Left kidney (tissue), 2 donors: ENCODE measurements around the gene ATOX1. TPM values are rescaled to one million over a fixed set of nuclear protein-coding genes. Genes with fewer than 3 reads are reported as not detected.
"Not testable (repeated sequence)": the region's sequence is repeated elsewhere in the genome, so short reads cannot be mapped to it uniquely, and the experiment has no call there.

Experiments used
- DNase-seq: peaks from one replicate; pipeline ENCODE4 v3.0.0-alpha.2; 2013
- polyA plus RNA-seq: library from polyadenylated mRNA; unstranded; fragments of 120-200 nt; gene quantifications from one replicate; pipeline ENCODE4 v1.2.1, GENCODE V29; 2013; ENCODE audit not compliant: insufficient read length

Gene ATOX1
- polyA plus RNA-seq, 1 donor: 88.4 TPM

DNA sequence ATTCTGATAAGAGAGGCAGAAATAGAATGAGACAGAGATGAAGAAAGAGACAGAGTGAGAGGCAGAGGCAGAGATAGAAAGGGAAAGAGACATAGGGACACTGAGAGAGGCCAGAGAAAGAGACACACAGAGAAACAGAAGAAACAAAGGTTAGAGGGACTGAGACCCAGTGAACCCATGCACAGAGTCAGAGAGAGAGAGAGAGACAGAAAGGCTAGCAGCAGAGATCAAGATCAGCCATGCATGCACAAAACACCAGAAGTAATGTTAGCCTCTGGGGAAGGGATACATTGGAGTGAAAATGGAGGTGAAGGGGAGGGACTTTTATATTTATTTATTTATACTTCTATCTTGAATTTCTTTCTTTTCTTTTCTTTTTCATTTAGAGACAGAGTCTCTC is 57.6 kb downstream of the ATOX1 start:
- DNase-seq: no peak

DNA sequence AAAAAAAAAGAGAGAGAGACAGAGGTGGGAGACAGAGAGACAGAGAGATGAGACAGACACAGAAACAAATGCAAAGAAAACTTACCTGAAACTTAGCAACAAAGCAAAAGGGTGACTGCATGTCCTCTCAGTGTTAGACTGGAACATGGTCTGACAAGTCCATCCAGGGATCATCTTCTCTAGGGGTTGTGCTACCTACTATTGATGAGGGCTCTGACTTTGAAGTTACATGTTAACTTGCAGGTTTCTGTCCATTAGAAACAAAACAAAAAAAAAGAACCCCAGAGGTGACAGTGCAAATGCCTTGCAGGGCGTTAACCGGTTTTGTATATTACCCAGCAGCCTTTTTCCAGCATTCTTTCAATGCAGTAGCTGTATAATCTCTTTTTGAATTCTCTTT is 58.1 kb downstream of the ATOX1 start:
- no peak for DNase-seq

DNA sequence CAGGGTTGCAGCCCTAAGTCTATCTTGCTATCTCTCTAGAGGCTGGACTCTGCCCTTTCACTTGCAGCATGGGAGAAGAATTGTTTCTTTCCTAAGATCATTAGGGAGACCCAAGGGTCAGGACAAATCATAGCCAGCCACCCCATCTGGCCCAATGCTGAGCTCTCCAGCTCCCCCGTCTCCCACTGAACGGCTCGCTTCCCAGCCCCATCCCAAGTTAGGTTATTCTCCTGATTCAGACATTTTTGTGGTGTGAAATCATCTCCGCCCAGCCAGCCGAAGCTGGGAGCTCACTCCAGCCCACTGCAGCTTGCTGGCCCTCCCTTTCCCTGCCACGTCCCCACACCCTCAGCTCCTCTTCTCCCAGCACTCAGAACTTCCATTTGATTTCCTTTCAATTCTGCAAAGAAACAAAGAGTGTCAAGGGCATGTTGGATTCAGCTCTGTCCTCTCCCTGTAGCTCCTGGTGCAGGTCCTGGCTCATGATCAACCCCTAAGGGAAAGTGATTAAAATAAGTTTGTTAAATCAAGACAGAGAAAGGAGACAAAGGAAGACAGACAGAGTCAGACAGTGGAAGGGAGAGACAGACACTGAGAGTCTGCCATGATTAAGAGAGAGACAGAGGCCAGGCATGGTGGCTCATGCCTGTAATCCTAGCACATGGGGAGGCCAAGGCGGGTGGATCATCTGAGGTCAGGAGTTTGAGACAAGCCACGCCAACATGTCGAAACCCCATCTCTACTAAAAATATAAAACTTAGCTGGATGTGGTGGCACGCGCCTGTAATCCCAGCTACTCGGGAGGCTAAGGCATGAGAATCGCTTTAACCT is 59.1 kb downstream of the ATOX1 start:
- DNase-seq: peak; percentile 79

DNA sequence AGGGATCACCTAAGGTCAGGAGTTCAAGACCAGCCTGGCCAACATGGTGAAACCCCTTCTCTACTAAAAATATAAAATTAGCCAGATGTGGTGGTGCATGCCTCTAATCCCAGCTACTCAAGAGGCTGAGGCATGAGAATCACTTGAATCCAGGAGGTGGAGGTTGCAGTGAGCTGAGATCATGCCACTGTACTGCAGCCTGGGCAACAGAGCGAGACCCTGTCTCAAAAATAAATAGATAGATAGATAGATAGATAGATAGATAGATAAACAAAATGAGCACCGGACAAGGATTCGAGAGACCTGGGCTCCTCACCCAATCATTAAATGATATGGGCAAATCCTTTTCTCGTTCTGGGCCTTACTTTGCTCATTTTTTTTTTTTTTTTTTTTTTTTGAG is 60.4 kb downstream of the ATOX1 start:
- DNase-seq: not testable (repeated sequence)

DNA sequence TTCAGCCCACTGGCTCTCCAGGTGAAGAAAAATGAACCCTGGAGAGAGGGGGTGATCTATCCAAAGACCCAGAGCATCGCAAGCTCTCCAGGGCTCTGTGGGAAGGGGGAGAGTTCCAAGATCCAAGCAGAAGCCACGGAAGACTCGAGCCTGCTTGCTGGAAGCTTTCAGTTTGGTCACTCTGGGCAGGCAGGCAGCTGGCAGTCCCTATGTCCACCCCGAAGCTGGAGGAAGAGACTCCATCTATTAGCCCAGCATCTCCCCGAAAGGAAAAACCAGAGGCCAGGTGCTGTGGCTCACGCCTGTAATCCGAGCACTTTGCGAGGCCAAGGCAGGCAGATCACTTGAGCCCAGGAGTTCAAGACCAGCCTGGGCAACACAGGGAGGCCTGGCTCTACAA is 61.0 kb downstream of the ATOX1 start:
- no peak for DNase-seq

DNA sequence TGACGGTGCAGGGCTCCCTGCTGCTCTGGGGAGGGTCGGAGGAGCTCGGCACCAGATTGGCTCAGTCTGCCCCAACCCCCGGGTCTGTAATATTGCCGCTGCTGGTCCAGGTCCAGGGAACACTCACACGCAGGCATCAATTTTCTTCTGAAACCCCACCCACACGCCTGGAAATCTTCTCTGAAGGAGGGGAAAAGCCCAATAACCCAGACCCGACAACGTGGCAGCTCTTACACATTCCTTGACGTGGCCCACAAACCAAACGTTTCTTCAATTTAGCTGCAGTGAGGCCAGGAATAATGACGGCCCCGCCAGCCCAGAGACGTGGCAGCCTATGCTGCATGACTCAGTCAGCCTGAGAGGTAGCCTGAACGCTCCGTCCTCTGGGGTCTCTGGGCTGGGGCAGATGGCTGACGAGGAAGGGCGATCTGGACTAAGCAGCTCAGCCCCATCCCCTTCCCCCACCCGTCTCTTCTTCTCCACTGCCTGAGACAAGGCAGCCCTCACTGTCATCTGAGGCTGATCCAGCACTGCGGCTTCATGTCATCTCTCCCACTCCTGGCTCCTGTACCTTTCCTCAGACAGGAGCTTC is 61.9 kb downstream of the ATOX1 start:
- no peak for DNase-seq

DNA sequence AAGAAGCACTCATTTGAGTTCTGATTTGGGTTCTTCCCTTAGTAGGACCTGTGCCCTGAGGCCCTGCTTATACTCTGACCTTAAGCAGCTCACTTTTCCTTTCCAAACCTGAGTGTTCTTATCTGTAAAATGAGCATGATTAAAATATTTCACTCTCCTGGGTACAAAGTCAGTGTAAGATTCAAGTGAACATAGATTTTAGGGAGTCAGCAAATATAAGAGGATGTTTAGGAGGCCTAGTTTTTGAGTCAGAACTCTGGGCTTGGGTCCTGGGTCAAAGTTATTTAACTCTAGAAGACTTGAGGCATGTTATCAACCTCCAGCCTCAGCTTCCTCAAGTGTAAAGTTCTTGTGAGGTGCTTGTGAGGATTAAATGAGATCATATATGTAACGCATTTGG is 63.0 kb downstream of the ATOX1 start:
- DNase-seq: no peak

DNA sequence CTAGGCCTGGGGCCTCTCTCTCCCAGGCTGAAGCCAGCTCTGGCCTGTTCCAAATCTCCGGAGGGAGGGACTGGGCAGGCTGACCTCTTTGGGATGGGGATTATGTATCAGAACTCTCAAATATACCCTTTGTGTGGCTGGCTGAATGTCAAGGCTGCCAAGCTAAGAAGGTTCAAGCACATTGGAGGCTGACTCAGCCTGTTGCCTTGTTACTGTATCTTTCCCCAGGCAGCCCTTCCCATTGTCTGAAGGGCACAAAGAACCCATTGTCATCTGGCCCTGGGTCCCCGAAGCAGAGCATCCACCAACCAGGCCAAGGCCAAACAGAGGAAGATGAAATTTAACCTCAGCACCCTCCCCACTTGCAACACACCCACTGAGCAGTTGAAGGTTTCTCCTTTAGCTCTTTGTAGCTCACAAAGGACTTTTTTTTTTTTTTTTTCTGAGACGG is 64.4 kb downstream of the ATOX1 start:
- no peak for DNase-seq

Other genes starting within 250 kb of the ATOX1 start
- gene FAT2, start 167.3 kb downstream of the ATOX1 start, polyA plus RNA-seq: 9.4 TPM
- gene SPARC, start 71.7 kb downstream of the ATOX1 start, polyA plus RNA-seq: 1,957 TPM
- gene G3BP1, start 13.3 kb upstream of the ATOX1 start, polyA plus RNA-seq: 178 TPM
- 0.13 TPM for gene GLRA1, start 166.2 kb upstream of the ATOX1 start, polyA plus RNA-seq